IMR-90 (cell line): ENCODE results near the gene VPS52. TPM values are rescaled to one million over a fixed set of nuclear protein-coding genes. Genes with fewer than 3 reads are reported as not detected.

Experiments
- ATAC-seq: fragments of 200-7000 bp; cut with Tn5 transposase; 2 replicates; pipeline ENCODE4 v1.9.1; 2020; ENCODE audit warnings: low read depth, mild to moderate bottlenecking, moderate library complexity
- BruUV-seq: library from RNA; stranded (reverse); fragments of 400-500 nt; replicated peaks from 2 replicates; lab custom pipeline; 2021; lab: Mats Ljungman, UMichigan
- CTCF ChIA-PET: fragments of 300-600 bp; formaldehyde crosslinking; extraction: SDS; loops from one replicate; lab custom pipeline; 2021; ENCODE audit warnings: antibody characterized with exemption; lab: Yijun Ruan, JAX
- POLR2A ChIA-PET: fragments of 300-600 bp; sonication (Branson Sonifier 250); formaldehyde crosslinking; loops from one replicate; lab custom pipeline; 2022; ENCODE audit warnings: antibody characterized with exemption; ENCODE audit not compliant: unreplicated experiment; lab: Charles Lee
- DNase-seq: peaks from one replicate; pipeline ENCODE4 v3.0.0; 2013
- H2AFZ ChIP-seq: replicated peaks from 2 replicates; pipeline ENCODE3; 2013; ENCODE audit warnings: low read length, mild to moderate bottlenecking; ENCODE audit not compliant: poor library complexity
- H2AK5ac ChIP-seq: 2 replicates; pipeline ENCODE4 v1.6.1; 2013; ENCODE audit warnings: low read depth, low read length, inconsistent platforms
- H2AK9ac ChIP-seq: replicated peaks from 2 replicates; pipeline ENCODE3; 2013; ENCODE audit warnings: mild to moderate bottlenecking, low read depth, low read length, moderate library complexity; ENCODE audit not compliant: poor library complexity
- H2BK120ac ChIP-seq: 2 replicates; pipeline ENCODE4 v1.6.1; 2013; ENCODE audit warnings: low read depth, low read length, inconsistent platforms
- H2BK15ac ChIP-seq: 3 replicates; pipeline ENCODE4 v1.6.1; 2013; ENCODE audit warnings: low read depth, low read length, inconsistent platforms
- H2BK20ac ChIP-seq: 2 replicates; pipeline ENCODE4 v1.6.1; 2013; ENCODE audit warnings: low read depth, mild to moderate bottlenecking, inconsistent platforms, low read length, moderate library complexity
- H2BK5ac ChIP-seq: 2 replicates; pipeline ENCODE4 v1.6.1; 2013; ENCODE audit warnings: mild to moderate bottlenecking, low read depth, low read length, inconsistent platforms; ENCODE audit not compliant: poor library complexity, severe bottlenecking
- H3K14ac ChIP-seq: replicated peaks from 2 replicates; pipeline ENCODE4 v1.6.1; 2013; ENCODE audit warnings: low read depth, low read length, inconsistent platforms
- H3K18ac ChIP-seq: 2 replicates; pipeline ENCODE4 v1.6.1; 2013; ENCODE audit warnings: low read depth, low read length, control low read depth
- H3K23ac ChIP-seq: 2 replicates; pipeline ENCODE4 v1.6.1; 2013; ENCODE audit warnings: low read depth, low read length, inconsistent platforms
- H3K27ac ChIP-seq: 2 replicates; pipeline ENCODE4 v1.5.1; 2013; ENCODE audit warnings: mild to moderate bottlenecking, control low read depth, low read length; ENCODE audit not compliant: insufficient read depth
- H3K27me3 ChIP-seq: 2 replicates; pipeline ENCODE4 v1.6.1; 2013; ENCODE audit warnings: low read length; ENCODE audit not compliant: control insufficient read depth, insufficient read depth
- H3K36me3 ChIP-seq: 2 replicates; pipeline ENCODE4 v1.6.1; 2013; ENCODE audit warnings: low read length, mixed read lengths; ENCODE audit not compliant: control insufficient read depth, insufficient read depth
- H3K4ac ChIP-seq: 2 replicates; pipeline ENCODE4 v1.6.1; 2013; ENCODE audit warnings: low read depth, low read length, inconsistent platforms
- H3K4me1 ChIP-seq: 2 replicates; pipeline ENCODE4 v1.6.1; 2013; ENCODE audit warnings: low read length, mixed read lengths; ENCODE audit not compliant: control insufficient read depth, insufficient read depth
- H3K4me2 ChIP-seq: 2 replicates; pipeline ENCODE4 v1.6.1; 2013; ENCODE audit warnings: low read depth, mild to moderate bottlenecking, control low read depth, low read length, moderate library complexity
- H3K4me3 ChIP-seq: 2 replicates; pipeline ENCODE4 v1.5.1; 2013; ENCODE audit warnings: low read depth, mild to moderate bottlenecking, control low read depth, low read length, moderate library complexity; ENCODE audit not compliant: insufficient read depth
- H3K56ac ChIP-seq: 2 replicates; pipeline ENCODE4 v1.6.1; 2013; ENCODE audit warnings: low read length, inconsistent platforms; ENCODE audit not compliant: insufficient read depth; ENCODE audit errors: extremely low read depth
- H3K79me1 ChIP-seq, 2 experiments: 2 replicates each; pipeline ENCODE4 v1.6.1; 2013; ENCODE audit warnings: low read length in 2 of 2, inconsistent platforms in 1 of 2, low read depth in 1 of 2
- H3K9ac ChIP-seq: 2 replicates; pipeline ENCODE4 v1.6.1; 2013; ENCODE audit warnings: low read depth, low read length, control low read depth
- H3K9me1 ChIP-seq: 2 replicates; pipeline ENCODE4 v1.6.1; 2013; ENCODE audit warnings: low read length, inconsistent platforms; ENCODE audit not compliant: insufficient read depth
- H3K9me3 ChIP-seq: 2 replicates; pipeline ENCODE4 v1.6.1; 2013; ENCODE audit warnings: low read length; ENCODE audit not compliant: control insufficient read depth, insufficient read depth
- H4K20me1 ChIP-seq: 2 replicates; pipeline ENCODE4 v1.6.1; 2013; ENCODE audit warnings: low read length, inconsistent platforms; ENCODE audit not compliant: insufficient read depth
- H4K5ac ChIP-seq: 2 replicates; pipeline ENCODE4 v1.6.1; 2013; ENCODE audit warnings: mild to moderate bottlenecking, low read depth, low read length, control low read depth
- H4K8ac ChIP-seq, 2 experiments: 2 replicates each; pipeline ENCODE4 v1.6.1; 2013; ENCODE audit warnings: low read depth in 2 of 2, low read length in 2 of 2, control low read depth in 1 of 2, inconsistent platforms in 1 of 2
- H4K91ac ChIP-seq: 2 replicates; pipeline ENCODE4 v1.6.1; 2013; ENCODE audit warnings: low read depth, low read length, inconsistent platforms; ENCODE audit not compliant: insufficient read depth
- CTCF ChIP-seq: conservative IDR thresholded peaks from 2 replicates; pipeline ENCODE4 v1.5.1; 2012; ENCODE audit warnings: mild to moderate bottlenecking, low read depth, low read length, improper control_type of control experiment
- ELK1 ChIP-seq: fragments of 150-350 bp; IDR thresholded peaks from 2 replicates; pipeline ENCODE4 v1.6.1; 2016; ENCODE audit warnings: low read depth, mild to moderate bottlenecking, low read length, moderate library complexity, borderline replicate concordance
- MAFK ChIP-seq: IDR thresholded peaks from 2 replicates; pipeline ENCODE4 v1.6.1; 2012; ENCODE audit warnings: low read depth, low read length, improper control_type of control experiment
- MAZ ChIP-seq: IDR thresholded peaks from 2 replicates; pipeline ENCODE4 v1.6.1; 2012; ENCODE audit warnings: low read depth, mild to moderate bottlenecking, low read length, improper control_type of control experiment, moderate library complexity, borderline replicate concordance
- RFX5 ChIP-seq: IDR thresholded peaks from 2 replicates; pipeline ENCODE4 v1.8.0; 2012; ENCODE audit warnings: low read depth, mild to moderate bottlenecking, low read length, moderate library complexity
- USF2 ChIP-seq: fragments of 150-350 bp; IDR thresholded peaks from 2 replicates; pipeline ENCODE4 v1.6.1; 2017; ENCODE audit warnings: mild to moderate bottlenecking, antibody characterized with exemption, low read length, low read depth
- WGBS, 2 experiments: methylation state at CpG; one replicate each; pipeline versions ENCODE4 v1.1.5 to v1.1.7; 2013; ENCODE audit warnings: missing lambda C conversion rate in 2 of 2; ENCODE audit not compliant: insufficient read length in 1 of 2; ENCODE audit errors: extremely low coverage in 2 of 2; 5-methylcytosine and 5-hydroxymethylcytosine counted together
- dilution Hi-C: fragments of 300-500 bp; cut with HindIII; formaldehyde crosslinking; loops from one replicate; pipeline ENCODE4 v1.14.3; 2018; ENCODE audit warnings: low sequenced_read_pairs; ENCODE audit not compliant: unreplicated experiment
- in situ Hi-C: fragments of 300-500 bp; cut with MboI; formaldehyde crosslinking; loops from 3 replicates; pipeline ENCODE4 v1.14.3; 2019; ENCODE audit warnings: low sequenced_read_pairs, inconsistent platforms, mixed read lengths
- intact Hi-C: fragments of 100-400 bp; cut with micrococcal nuclease; formaldehyde crosslinking; loops from 2 replicates; pipeline ENCODE4 v1.10.0; 2022
- polyA plus RNA-seq, 3 experiments: library from polyadenylated mRNA; depleted of rRNA; stranded (reverse); fragments of >200 nt; gene quantifications; 2 replicates each; pipeline ENCODE4 v1.2.3, GENCODE V29; 2012; ENCODE audit warnings: low replicate concordance in 1 of 3
- total RNA-seq: library from RNA; depleted of rRNA; stranded (reverse); fragments of >200 nt; gene quantifications from 2 replicates; pipeline ENCODE4 v1.2.3, GENCODE V29; 2012

The VPS52 gene
- total and polyA plus RNA-seq, 2 of the 4 experiments (the other 2 are of a cell fraction), result 29.8 to 54.6 TPM

GRCh38 chr6:33295621-33296369 is 24.1 kb upstream of the VPS52 start (continued):
- TF ChIP-seq ELK1, result no peak

GRCh38 chr6:33294086-33294823 is 22.6 kb upstream of the VPS52 start:
- in situ Hi-C loops, result no loop called here
- no peak overlapping the region for H4K8ac ChIP-seq

More at GRCh38 chr6:33294086-33294823, 22.6 kb upstream of the VPS52 start:
- no peak for TF ChIP-seq MAFK
- TF ChIP-seq MAZ, result no peak
- no peak for TF ChIP-seq CTCF
- no peak for TF ChIP-seq ELK1
- no peak for TF ChIP-seq USF2
- TF ChIP-seq RFX5, result no peak
- DNase-seq (no peak), ATAC-seq (no peak)
- Histone ChIP-seq H3K4ac (no peak overlapping the region), H2BK15ac (no peak overlapping the region), H3K4me2 (no peak overlapping the region), H3K56ac (no peak overlapping the region), H2AK5ac (no peak overlapping the region), H3K27ac (no peak overlapping the region), H2BK120ac (no peak overlapping the region), H3K9me1 (peaks cover 3% of the 10 kb centered on the region; the same call in 1 of the 2 replicates), H2AFZ (no peak overlapping the region), H3K4me3 (no peak overlapping the region), H3K79me1 (peaks cover 18 to 42% of the 10 kb centered on the region in 2 experiments), H3K14ac (no peak overlapping the region), H2BK20ac (no peak overlapping the region), H4K5ac (no peak overlapping the region), H2AK9ac (no peak overlapping the region), H3K4me1 (peaks cover 3% of the 10 kb centered on the region; the same call in 1 of the 2 replicates), H4K91ac (no peak overlapping the region), H3K9ac (no peak overlapping the region), H3K18ac (no peak overlapping the region), H2BK5ac (no peak overlapping the region), H4K20me1 (no peaks in the 10 kb centered on the region; the same call in 1 of the 2 replicates), H3K36me3 (peaks cover 30% of the 10 kb centered on the region), H3K23ac (no peak overlapping the region), H3K27me3 (no peaks in the 10 kb centered on the region), H3K9me3 (no peaks in the 10 kb centered on the region)
- CTCF ChIA-PET, result no interaction called here
- no TSS peak for BruUV-seq
- WGBS, 2 experiments, result 49% methylated on average over 4 of the region's 10 CpGs; no CpG with 5 or more reads in 1 of the 2 experiments
- dilution Hi-C loops (no loop called here), intact Hi-C loops (no loop called here)
- POLR2A ChIA-PET, result no interaction called here
